Measurements from ENCODE around the gene LACTB. TPM values are rescaled to one million over a fixed set of nuclear protein-coding genes. Genes with fewer than 3 reads are reported as not detected.
A peak's percentile ranks its signal among the peaks of the same experiment; 100 is the strongest.

Gene LACTB
- total and polyA plus RNA-seq, 2 experiments from 2014 or later = 15.2 to 20.9 TPM

- H3K36me3 ChIP-seq (ENCODE audit: insufficient read depth) = no peaks in the 10 kb centered on the region
- H2AFZ ChIP-seq = peak overlapping the region; percentile 47; the same call in 1 of the 2 replicates
- Mint-ChIP-seq H3K9me3 (no peaks in the 10 kb centered on the region), H3K4me3 (no peak overlapping the region), H3K27me3 (ENCODE audit: insufficient read depth, low read depth, poor library complexity) (peaks cover 1% of the 10 kb centered on the region), H3K36me3 (ENCODE audit: low read depth) (no peaks in the 10 kb centered on the region), H3K4me1 (peaks cover 40% of the 10 kb centered on the region), H3K27ac (no peak overlapping the region)
- H3K4me3 ChIP-seq = no peak overlapping the region
- ATAC-seq (no peak), DNase-seq (ENCODE audit: low spot score) (no peak)
- TF ChIP-seq JUNB (IDR thresholded peaks at IDR 0.05; ENCODE audit: unreplicated experiment) (no peak), EZH2 (IDR thresholded peaks at IDR 0.05; ENCODE audit: low read depth, unreplicated experiment) (no peak), ZNF331 (CRISPR knock-in tag; IDR thresholded peaks at IDR 0.05; ENCODE audit: low read depth) (no peak), NANOG (IDR thresholded peaks at IDR 0.05; ENCODE audit: borderline replicate concordance) (no peak), ZNF462 (CRISPR knock-in tag; IDR thresholded peaks at IDR 0.05) (no peak), REST (IDR thresholded peaks at IDR 0.05; ENCODE audit: unreplicated experiment) (no peak), CREB1 (CRISPR knock-in tag; IDR thresholded peaks at IDR 0.05; ENCODE audit: low read depth) (no peak), STAT1 (IDR thresholded peaks at IDR 0.05; ENCODE audit: unreplicated experiment) (no peak), POLR2AphosphoS5 (IDR thresholded peaks at IDR 0.05; ENCODE audit: low read depth) (no peak), EZH2phosphoT487 (IDR thresholded peaks at IDR 0.05; ENCODE audit: unreplicated experiment) (no peak), ZNF114 (CRISPR knock-in tag; IDR thresholded peaks at IDR 0.05) (no peak), CTCF (conservative IDR thresholded peaks at IDR 0.05; ENCODE audit: low read depth in 2 of 2) (no peak), ETS1 (IDR thresholded peaks at IDR 0.05) (no peak)
- H3K79me2 ChIP-seq (replicated peaks; ENCODE audit: insufficient read depth) = no peaks in the 10 kb centered on the region
- peaks cover 9% of the 10 kb centered on the region; the same call in 1 of the 2 replicates for H3F3A ChIP-seq (replicated peaks; ENCODE audit: low read depth)
- peak overlapping the region; percentile 48; the same call in 1 of the 2 replicates for H3K4me2 ChIP-seq
- H3K27me3 ChIP-seq (ENCODE audit: insufficient read depth) = no peaks in the 10 kb centered on the region
- no peak overlapping the region for H3K27ac ChIP-seq (ENCODE audit: low read depth)
- H4K20me1 ChIP-seq (replicated peaks; ENCODE audit: insufficient read depth) = no peaks in the 10 kb centered on the region
- peaks cover 58% of the 10 kb centered on the region for H3K4me1 ChIP-seq (ENCODE audit: insufficient read depth)
- H3K9me2 ChIP-seq (ENCODE audit: insufficient read depth) = no peaks in the 10 kb centered on the region
Observed at GRCh38 chr15:63086947-63087346, 34.7 kb upstream of the LACTB start.

All from GM23338 (cell line).